ENCODE results near the gene GPR15. TPM values are rescaled to one million over a fixed set of nuclear protein-coding genes. Genes with fewer than 3 reads are reported as not detected.
"Not testable (repeated sequence)": the region's sequence is repeated elsewhere in the genome, so short reads cannot be mapped to it uniquely, and the experiment has no call there.

Gene GPR15
- total RNA-seq, 8 experiments from 2014 or later: 0.35 to 0.81 TPM; not detected in 6

GRCh38 chr3:98554580-98554979, 22.8 kb downstream of the GPR15 start:
- Histone ChIP-seq H3K4me1 (replicated peaks in 1 of 2) (no peaks in the 10 kb centered on the region), H3K27ac (no peak overlapping the region), H3K4me3 (no peak overlapping the region)
- no peak for ATAC-seq (replicated peaks in 6 of 8)
- in situ Hi-C loops (cut with MboI; ENCODE audit: low pct_unique_long_range_greater_than_20kb in 2 of 9, low sequenced_read_pairs in 9 of 9, unreplicated experiment in 9 of 9): loop anchor here in 1 of 9 experiments (25.0 kb wide), 2 partner anchors 167 to 517 kb away; partner anchors contain the start of genes GABRR3 and OR5K3
- 6 to 100% (median 88%) methylated on average over 1 to 2 of the region's 2 CpGs; no CpG with 5 or more reads in 2 of the 10 experiments for WGBS, 10 experiments

GRCh38 chr3:98555025-98555379, 23.2 kb downstream of the GPR15 start:
- ATAC-seq (replicated peaks in 6 of 8): no peak
- Histone ChIP-seq H3K27ac (no peak overlapping the region), H3K4me1 (replicated peaks in 1 of 2) (no peaks in the 10 kb centered on the region), H3K4me3 (no peak overlapping the region)
- in situ Hi-C loops (cut with MboI; ENCODE audit: low pct_unique_long_range_greater_than_20kb in 2 of 9, low sequenced_read_pairs in 9 of 9, unreplicated experiment in 9 of 9): loop anchor here in 1 of 9 experiments (25.0 kb wide), 2 partner anchors 168 to 518 kb away; partner anchors contain the start of genes GABRR3 and OR5K3
- WGBS, 10 experiments: 23 to 84% (median 65%) methylated on average over 2 to 4 of the region's 4 CpGs; no CpG with 5 or more reads in 1 of the 10 experiments

- H3K4me1 ChIP-seq (replicated peaks in 1 of 2): no peaks in the 10 kb centered on the region
- no peak overlapping the region for H3K27ac ChIP-seq
- no peak for ATAC-seq (replicated peaks in 6 of 8)
- in situ Hi-C loops (cut with MboI; ENCODE audit: low pct_unique_long_range_greater_than_20kb in 2 of 9, low sequenced_read_pairs in 9 of 9, unreplicated experiment in 9 of 9): loop anchor here in 1 of 9 experiments (25.0 kb wide), 2 partner anchors 169 to 519 kb away; partner anchors contain the start of genes GABRR3 and OR5K3
- no peak overlapping the region for H3K4me3 ChIP-seq
- WGBS, 10 experiments: 34 to 100% (median 88%) methylated on average over 2 to 7 of the region's 7 CpGs
Measured at GRCh38 chr3:98556164-98557130, 24.7 kb downstream of the GPR15 start.

GRCh38 chr3:98557324-98558010, 25.7 kb downstream of the GPR15 start:
- in situ Hi-C loops (cut with MboI; ENCODE audit: low pct_unique_long_range_greater_than_20kb in 2 of 9, low sequenced_read_pairs in 9 of 9, unreplicated experiment in 9 of 9): loop anchor here in 1 of 9 experiments (25.0 kb wide), 2 partner anchors 170 to 520 kb away; partner anchors contain the start of genes GABRR3 and OR5K3
- WGBS, 10 experiments: 18 to 100% (median 62%) methylated on average over 1 to 4 of the region's 4 CpGs
- H3K4me1 ChIP-seq (replicated peaks in 1 of 2): no peaks in the 10 kb centered on the region
- H3K27ac ChIP-seq: no peak overlapping the region
- H3K4me3 ChIP-seq: no peak overlapping the region
- ATAC-seq (replicated peaks in 6 of 8): peak in 1 of 8 experiments; percentile 28

GRCh38 chr3:98558100-98558827, 26.5 kb downstream of the GPR15 start:
- Histone ChIP-seq H3K4me1 (replicated peaks in 1 of 2) (no peaks in the 10 kb centered on the region), H3K4me3 (no peak overlapping the region), H3K27ac (no peak overlapping the region)
- ATAC-seq (replicated peaks in 6 of 8): no peak
- in situ Hi-C loops (cut with MboI; ENCODE audit: low pct_unique_long_range_greater_than_20kb in 2 of 9, low sequenced_read_pairs in 9 of 9, unreplicated experiment in 9 of 9): loop anchor here in 1 of 9 experiments (25.0 kb wide), 2 partner anchors 171 to 521 kb away; partner anchors contain the start of genes GABRR3 and OR5K3
- 0 to 89% (median 80%) methylated on average over 2 to 6 of the region's 6 CpGs; no CpG with 5 or more reads in 1 of the 10 experiments for WGBS, 10 experiments

GRCh38 chr3:98559769-98560168, 28.0 kb downstream of the GPR15 start:
- H3K4me3 ChIP-seq: not testable (repeated sequence)
- in situ Hi-C loops (cut with MboI; ENCODE audit: low pct_unique_long_range_greater_than_20kb in 2 of 9, low sequenced_read_pairs in 9 of 9, unreplicated experiment in 9 of 9): loop anchor here in 1 of 9 experiments (25.0 kb wide), 2 partner anchors 172 to 522 kb away; partner anchors contain the start of genes GABRR3 and OR5K3
- 71 to 100% (median 92%) methylated on average over 1 to 2 of the region's 2 CpGs; no CpG with 5 or more reads in 5 of the 10 experiments for WGBS, 10 experiments

GRCh38 chr3:98560911-98561310, 29.1 kb downstream of the GPR15 start:
- in situ Hi-C loops (cut with MboI; ENCODE audit: low pct_unique_long_range_greater_than_20kb in 2 of 9, low sequenced_read_pairs in 9 of 9, unreplicated experiment in 9 of 9): loop anchor here in 1 of 9 experiments (25.0 kb wide), 2 partner anchors 174 to 524 kb away; partner anchors contain the start of genes GABRR3 and OR5K3
- Histone ChIP-seq H3K4me3 (no peak overlapping the region), H3K27ac (no peak overlapping the region), H3K4me1 (replicated peaks in 1 of 2) (no peaks in the 10 kb centered on the region)
- WGBS, 10 experiments: 73 to 100% (median 87%) methylated on average over 2 of the region's 2 CpGs; no CpG with 5 or more reads in 2 of the 10 experiments
- ATAC-seq (replicated peaks in 6 of 8): no peak

More at GRCh38 chr3:98559769-98560168, 28.0 kb downstream of the GPR15 start:
- H3K27ac ChIP-seq; H3K4me1 ChIP-seq (replicated peaks in 1 of 2); ATAC-seq (replicated peaks in 6 of 8): not testable (repeated sequence)

GRCh38 chr3:98561727-98562521, 30.1 kb downstream of the GPR15 start:
- Histone ChIP-seq H3K4me3 (no peak overlapping the region), H3K4me1 (replicated peaks in 1 of 2) (no peaks in the 10 kb centered on the region), H3K27ac (no peak overlapping the region)
- ATAC-seq (replicated peaks in 6 of 8): no peak
- in situ Hi-C loops (cut with MboI; ENCODE audit: low pct_unique_long_range_greater_than_20kb in 2 of 9, low sequenced_read_pairs in 9 of 9, unreplicated experiment in 9 of 9): loop anchor here in 1 of 9 experiments (25.0 kb wide), 2 partner anchors 175 to 525 kb away; partner anchors contain the start of genes GABRR3 and OR5K3
- 62 to 100% (median 92%) methylated on average over 1 to 4 of the region's 5 CpGs for WGBS, 10 experiments

- in situ Hi-C loops (cut with MboI; ENCODE audit: low pct_unique_long_range_greater_than_20kb in 2 of 9, low sequenced_read_pairs in 9 of 9, unreplicated experiment in 9 of 9): loop anchor here in 1 of 9 experiments (25.0 kb wide), 2 partner anchors 176 to 526 kb away; partner anchors contain the start of genes GABRR3 and OR5K3
- 0 to 100% (median 94%) methylated on average over 1 to 4 of the region's 4 CpGs for WGBS, 10 experiments
- peak in 2 of 8 experiments; percentile 50 to 64 for ATAC-seq (replicated peaks in 6 of 8)
- H3K4me1 ChIP-seq (replicated peaks in 1 of 2): no peaks in the 10 kb centered on the region
- no peak overlapping the region for H3K27ac ChIP-seq
- H3K4me3 ChIP-seq: no peak overlapping the region
Measured at GRCh38 chr3:98563661-98564281, 32.0 kb downstream of the GPR15 start.

GRCh38 chr3:98564282-98565005, 32.7 kb downstream of the GPR15 start:
- 53 to 100% (median 69%) methylated on average over 1 to 6 of the region's 7 CpGs for WGBS, 10 experiments
- no peak overlapping the region for H3K4me3 ChIP-seq
- in situ Hi-C loops (cut with MboI; ENCODE audit: low pct_unique_long_range_greater_than_20kb in 2 of 9, low sequenced_read_pairs in 9 of 9, unreplicated experiment in 9 of 9): loop anchor here in 1 of 9 experiments (25.0 kb wide), 2 partner anchors 177 to 527 kb away; partner anchors contain the start of genes GABRR3 and OR5K3
- H3K27ac ChIP-seq: no peak overlapping the region
- no peak for ATAC-seq (replicated peaks in 6 of 8)
- no peaks in the 10 kb centered on the region for H3K4me1 ChIP-seq (replicated peaks in 1 of 2)

Data from motor neuron (in vitro differentiated cells).